ENCODE data around the gene ZNF280C.
A peak's percentile ranks its signal among the peaks of the same experiment; 100 is the strongest.

Gene ZNF280C

DNA sequence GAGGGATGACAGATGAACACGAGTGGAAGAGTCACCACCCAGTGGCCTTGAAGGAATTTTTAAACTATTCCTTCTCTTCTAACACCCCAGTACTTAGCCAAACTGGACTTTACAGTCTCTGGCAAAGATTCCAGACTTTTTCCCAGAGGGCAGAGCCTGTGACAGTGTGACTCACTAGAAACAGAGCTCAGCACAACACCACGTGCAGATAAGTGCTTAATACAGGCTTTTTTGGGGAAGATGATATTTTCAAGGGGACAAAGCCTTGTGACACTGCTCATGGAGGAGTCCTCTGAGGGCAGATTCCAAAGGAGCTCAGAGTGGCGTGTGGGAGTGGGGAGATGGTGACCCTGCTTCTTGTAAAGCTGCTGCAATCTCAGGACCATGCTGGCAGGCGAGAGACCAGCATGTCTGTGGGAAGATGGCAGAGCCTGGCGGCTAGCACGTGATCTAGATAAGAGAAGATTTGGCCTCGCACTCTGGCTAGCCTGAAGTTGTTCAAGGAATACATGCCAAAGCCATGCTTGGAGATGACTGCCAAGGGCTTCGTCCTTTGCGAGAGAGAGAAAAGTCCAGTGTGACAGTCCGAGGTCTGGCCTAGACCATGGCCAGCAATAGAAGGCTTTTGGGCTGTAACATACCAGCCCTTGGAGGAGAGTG is 94.5 kb downstream of the ZNF280C start:
- peak; percentile 78 for DNase-seq

DNA sequence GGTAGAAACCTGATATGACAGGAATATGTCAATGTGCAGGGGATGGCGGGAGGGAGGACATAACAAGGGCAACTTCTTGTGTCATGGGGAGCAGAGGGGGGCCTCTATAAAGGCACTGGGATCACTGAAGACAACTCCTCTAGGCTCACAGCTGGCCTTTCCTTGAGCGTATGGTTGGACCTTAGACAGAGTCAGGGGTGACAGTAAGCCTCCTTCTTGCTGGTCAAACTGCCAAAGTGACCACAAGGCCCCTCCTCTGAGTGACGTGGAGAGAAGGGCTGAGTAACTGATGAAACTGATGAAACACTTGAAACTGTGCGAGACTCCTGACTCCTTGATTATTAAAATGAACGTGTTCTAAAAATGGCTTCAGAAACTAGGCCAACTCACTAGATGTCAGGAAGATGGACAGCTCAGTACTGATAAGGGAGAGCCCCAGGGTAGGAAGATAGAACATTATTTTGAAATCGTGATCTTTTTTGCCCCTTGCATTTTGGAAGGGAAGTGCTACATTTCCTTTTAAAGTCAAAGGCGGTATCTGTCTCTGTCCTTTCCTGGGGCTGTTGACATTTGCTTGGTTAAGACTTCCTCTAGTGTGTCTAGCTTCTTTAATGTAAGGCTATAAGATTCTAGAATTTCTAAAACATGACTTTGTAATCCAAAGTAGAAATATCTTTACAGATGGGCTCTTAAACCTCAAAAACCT is 95.4 kb downstream of the ZNF280C start:
- peak; percentile 72 for DNase-seq

DNA sequence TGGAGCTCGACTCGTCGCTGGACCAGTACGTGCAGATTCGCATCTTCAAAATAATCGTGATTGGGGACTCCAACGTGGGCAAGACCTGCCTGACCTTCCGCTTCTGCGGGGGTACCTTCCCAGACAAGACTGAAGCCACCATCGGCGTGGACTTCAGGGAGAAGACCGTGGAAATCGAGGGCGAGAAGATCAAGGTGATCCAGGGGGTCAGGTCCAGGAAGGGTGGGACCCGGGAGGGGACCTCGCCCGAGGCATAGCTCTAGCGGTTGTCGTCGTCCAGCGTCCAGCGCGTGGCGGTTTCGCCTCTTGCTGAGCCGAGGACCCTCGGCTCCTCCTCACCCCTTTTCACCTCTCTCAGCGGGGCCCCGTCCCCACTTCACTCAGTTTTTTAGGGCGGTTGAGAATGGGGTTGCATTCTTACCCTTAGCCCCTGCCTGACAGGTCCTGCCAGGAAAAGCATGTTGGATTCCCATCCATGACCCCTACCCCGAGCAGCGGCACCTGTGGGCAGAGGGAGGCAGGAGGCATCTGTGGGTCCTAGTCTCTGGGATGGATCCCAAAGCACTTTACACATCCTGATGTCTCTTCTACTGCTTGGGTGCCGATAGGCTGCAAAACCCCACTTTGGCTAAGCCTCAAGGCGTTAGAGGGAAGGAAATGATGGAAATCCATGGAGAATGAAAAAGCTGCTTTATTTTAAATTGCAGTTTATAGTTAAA is 96.4 kb downstream of the ZNF280C start:
- no peak for DNase-seq

DNA sequence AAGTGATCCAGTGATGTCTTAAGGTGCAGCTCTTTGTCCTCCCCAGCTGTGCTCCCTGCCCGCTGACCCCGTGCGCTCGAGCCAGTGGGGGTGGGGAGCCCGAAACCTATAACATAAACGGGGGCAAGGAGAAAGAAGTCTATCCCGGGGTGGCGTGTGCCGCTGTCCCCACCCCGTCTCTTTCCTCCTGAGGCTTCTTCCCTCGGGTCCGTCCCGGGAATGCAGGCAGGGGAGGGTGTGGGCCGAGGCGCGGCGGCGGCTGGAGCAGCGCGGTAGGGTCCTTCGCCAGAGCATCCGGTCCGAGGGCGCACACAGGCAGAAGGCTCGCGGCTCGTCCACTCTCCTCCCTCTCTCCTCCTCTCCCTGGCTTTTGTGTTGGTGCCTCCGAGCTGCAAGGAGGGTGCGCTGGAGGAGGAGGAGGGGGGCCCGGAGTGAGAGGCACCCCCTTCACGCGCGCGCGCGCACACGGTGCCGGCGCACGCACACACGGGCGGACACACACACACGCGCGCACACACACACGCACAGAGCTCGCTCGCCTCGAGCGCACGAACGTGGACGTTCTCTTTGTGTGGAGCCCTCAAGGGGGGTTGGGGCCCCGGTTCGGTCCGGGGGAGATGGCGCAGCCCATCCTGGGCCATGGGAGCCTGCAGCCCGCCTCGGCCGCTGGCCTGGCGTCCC is 97.1 kb downstream of the ZNF280C start, which contains the start of gene RAB33A:
RAB33A (plus strand) TSS at position 517 of the 681 bp plus-strand sequence; CDS start at position 618, 101 bp downstream.
- peak; percentile 17 for DNase-seq

DNA sequence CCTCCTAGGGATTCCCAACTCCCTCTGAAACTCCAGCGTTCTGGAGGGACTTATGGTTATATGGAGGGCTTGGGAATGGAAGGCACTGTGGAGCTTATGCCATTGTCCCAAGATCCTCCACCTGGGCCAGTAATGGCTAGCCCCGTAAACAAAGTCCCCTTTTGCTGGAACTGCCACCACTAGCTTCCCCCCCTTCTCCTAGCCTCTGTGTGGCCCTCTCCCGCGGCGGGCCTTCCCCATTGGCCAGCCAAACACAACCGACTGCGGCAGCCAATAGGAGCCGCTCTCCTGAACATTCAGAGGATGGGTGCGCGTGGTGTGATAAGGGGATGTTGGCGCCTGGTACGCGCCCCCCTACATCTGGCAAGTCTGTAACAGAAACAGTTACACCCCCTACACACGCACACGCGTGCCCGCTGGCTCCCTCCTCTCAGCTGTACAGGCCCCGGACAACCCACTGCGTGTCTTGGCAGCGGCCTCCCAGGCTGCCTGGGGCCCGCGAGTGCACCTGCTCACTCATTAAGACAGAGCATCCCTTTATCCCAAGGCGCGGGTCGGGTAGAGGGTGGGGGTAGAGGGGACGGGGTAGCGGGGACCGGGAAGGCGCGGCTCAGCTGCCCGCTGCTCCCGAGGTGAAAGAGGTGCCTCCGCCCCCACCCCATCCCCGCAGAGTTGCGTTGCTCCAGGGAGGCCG is 97.8 kb downstream of the ZNF280C start:
- peak; percentile 14 for DNase-seq

DNA sequence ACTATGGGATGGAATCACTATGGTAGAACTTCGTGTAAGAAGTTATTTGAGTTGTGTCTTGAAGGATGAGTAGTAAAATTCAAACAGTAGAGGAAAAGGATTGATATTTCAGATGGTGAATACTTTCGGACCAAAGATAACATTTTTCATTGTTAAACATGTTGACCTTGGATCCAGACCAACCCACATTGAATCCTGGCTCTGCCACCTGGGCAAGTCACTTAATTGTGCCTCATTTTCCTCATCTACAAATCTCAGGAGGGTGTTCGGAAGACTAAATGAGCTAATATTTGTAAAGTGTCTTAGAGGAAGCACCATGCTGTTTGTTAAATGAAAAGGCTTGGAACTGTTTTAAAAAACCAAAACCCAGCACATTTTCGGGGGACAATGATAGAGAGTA is 101.7 kb downstream of the ZNF280C start:
- DNase-seq: no peak

DNA sequence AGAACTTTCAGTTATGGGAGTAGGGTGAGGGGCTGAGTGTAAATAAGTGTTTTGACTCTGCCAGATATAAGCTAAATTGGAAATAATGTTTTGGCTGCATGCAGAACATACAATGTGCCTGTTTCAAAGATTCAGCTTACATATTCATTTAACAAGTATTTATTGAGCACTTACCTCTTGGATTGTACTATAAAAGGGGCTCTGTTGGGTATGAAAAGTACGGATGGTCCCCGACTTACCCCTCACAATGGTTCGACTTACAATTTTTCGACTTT is 102.3 kb downstream of the ZNF280C start:
- DNase-seq: no peak

DNA sequence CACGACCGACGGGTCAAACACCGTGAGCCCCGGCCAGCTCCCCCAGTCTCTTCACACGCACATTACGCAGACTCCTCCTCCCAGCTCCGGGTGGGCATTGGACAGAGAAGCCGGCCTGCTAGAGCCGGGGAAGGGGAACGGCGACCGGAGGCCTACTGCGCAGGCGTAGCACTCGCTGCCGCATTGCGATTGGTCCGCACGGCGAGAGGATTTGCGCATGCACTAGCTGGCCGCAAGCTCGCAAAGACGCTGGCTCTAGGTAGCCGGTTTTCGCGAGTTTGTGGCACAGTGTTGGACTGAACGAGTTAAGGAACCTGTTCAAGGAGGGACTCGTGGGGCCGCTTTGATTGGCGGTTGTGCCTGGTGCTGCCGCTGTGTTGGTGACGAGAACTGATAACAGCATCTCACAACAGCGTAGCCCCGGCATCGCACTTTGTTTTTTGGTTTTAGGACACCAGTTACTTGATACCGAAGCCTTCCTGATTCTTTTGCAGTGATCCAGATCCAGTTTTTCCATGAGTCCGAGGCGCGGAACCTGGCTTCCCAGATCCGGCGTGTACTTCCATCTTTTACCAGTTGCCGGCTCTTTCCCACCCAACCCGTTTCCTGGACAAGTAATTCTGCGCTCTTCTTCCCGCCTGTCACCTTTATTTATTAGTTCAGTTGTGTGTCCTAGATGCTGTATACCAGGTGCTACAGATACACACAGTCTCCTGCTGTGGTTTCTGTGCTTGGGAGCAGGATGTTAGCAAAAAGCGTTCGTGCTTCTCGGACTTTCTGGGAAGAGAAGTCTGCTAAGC is 102.8 kb downstream of the ZNF280C start, which contains the start of gene AIFM1:
AIFM1 (minus strand) TSS at position 139 of the 800 bp plus-strand sequence. CDS start 185 bp downstream, outside the sequence.
- DNase-seq: peak; percentile 93

DNA sequence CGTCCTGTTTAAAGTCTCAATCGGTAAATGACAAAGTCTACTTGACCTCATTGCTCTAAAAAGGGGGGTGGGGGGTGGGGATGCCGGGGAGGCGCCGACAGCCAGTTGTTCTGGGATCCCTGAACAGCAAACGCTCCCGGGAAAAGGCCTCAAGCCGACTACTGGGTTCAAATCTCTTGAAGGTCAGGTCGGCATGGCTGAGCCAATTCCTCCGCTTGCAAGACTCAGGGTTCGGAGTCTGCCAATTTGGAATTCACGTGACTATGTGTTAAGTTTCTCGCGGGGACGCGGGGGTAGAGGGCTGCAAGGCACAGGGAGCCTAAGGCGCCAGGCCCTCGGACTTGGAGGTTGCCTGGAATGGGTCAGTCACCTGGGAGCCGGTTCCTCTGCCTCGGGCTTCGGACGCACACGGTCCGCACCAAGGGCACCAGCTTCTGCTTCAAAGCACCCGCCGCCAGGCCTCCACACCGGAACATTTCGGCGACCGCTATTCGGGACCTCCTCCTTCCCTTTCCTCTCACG is 103.5 kb downstream of the ZNF280C start:
- no peak for DNase-seq

DNA sequence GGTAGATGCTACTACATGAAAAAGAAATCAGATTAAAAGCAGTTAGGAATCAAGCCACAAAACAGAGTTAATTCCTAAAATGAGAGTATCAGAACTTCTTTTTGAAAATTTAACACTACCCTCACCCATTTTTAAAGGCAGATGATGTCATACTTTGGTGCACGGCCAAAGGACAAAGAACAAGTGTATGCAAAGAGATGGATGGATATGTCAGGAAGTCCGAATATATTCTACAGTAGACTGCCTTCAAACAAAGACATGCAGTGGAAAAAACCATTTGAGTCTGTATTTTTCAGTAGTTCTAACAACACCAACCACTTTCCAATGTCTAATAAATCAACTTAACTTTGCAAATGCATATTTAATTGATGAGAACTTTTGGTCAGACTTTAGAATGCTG is 105.3 kb downstream of the ZNF280C start:
- DNase-seq: no peak

DNA sequence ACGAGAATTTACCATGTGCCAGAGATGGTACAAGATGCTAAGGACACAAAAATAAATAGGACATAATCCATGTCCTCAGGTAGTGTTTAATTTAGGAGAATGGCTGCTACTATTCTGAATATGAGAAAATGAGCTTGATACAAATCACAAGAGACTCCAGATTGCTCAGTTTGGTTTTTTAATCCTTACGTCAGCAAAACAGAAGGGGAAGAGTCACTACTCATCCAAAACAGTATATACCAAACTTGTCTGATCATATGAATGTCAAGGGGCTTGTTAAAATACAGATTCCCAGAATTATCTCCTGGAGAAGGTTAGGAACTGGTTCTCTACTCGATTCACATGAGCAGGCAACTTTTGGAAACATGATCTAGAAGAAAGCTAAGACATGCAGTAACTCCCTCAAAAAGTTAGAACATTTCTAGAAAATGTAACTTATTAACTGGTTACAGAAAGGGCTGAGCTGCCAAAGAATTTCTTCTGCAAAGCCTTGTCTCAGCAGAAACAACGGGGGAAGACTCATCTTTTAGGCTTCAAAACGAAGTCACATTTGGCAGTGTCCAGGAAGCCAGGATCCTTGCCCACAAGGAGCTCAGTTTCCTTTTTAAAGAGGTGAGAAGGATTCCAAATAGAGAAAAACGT is 106.5 kb downstream of the ZNF280C start:
- DNase-seq: no peak

DNA sequence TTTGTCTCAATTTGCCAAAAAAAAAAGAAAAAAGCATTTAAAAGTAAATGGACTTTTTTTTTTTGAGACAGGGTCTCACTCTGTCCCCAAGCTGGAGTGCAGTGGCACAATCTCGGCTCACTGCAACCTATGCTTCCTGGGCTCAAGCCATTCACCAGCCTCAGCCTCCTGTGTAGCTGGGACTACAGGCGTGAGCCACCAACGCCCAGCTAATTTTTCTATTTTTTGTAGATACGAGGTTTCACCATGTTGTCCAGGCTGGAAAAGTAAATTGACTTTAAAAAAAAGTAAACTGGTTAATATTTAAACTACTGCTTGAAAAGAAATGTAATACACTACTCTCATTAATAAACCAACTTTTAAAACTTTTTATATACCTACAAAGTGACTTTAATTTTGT is 108.9 kb downstream of the ZNF280C start:
- no peak for DNase-seq

DNA sequence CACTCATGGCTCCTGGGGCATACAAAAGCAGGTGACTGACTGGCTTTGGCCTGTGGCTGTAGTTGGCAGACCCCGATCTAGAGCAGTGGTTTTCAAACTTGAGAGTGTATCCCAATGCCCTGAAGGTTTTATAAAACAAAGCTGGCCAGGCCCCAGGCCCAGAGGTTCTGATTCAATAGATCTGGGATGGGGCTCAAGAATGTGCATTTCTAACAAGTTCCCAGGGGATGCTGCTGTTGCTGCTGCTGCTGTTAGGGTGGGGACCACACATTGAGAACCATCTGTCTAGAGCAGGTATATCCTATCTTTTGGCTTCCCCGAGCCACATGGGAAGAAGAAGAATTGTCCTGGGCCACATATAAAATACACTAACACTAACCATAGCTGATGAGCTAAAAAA is 110.4 kb downstream of the ZNF280C start:
- no peak for DNase-seq

DNA sequence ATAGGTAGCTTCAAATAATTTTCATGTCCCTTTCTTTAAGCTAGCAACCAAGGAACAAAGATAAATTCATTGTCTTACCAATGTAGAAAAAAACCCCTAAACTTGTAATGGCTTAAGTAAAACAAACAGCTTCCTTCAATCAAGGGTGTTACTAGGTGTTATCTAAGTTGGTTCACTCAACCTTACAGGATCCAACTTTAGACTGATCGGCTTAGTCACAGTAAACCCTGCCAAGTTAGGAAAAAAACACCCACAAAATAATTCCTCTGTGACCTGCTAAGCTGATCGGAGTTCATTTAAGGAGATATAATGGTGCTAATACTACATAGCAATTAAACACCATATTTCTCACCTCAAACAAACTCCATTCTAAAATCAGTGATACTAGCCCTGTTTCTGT is 113.1 kb downstream of the ZNF280C start:
- DNase-seq: no peak

Measured in fibroblast of skin of back (primary cell).